HepG2 (cell line): ENCODE measurements around the gene MAP3K21. TPM values are rescaled to one million over a fixed set of nuclear protein-coding genes. Genes with fewer than 3 reads are reported as not detected.
A peak's percentile ranks its signal among the peaks of the same experiment; 100 is the strongest.

ENCODE experiments used
- ATAC-seq: fragments of 200-7000 bp; cut with Tn5 transposase; 3 replicates; pipeline ENCODE4 v1.9.1; 2020; ENCODE audit warnings: mild to moderate bottlenecking, moderate library complexity
- BruUV-seq: library from RNA; stranded (reverse); fragments of 400-500 nt; replicated peaks from 2 replicates; lab custom pipeline; 2021; lab: Mats Ljungman, UMichigan
- CTCF ChIA-PET: fragments of 300-600 bp; formaldehyde crosslinking; extraction: SDS; loops from one replicate; lab custom pipeline; 2021; ENCODE audit warnings: low total read pairs, inconsistent platforms, low intra/inter-chr PET ratio; lab: Yijun Ruan, JAX
- POLR2A ChIA-PET: fragments of 350-600 bp; sonication (Branson Sonifier 250); formaldehyde crosslinking; loops from one replicate; lab custom pipeline; 2020; ENCODE audit warnings: antibody characterized with exemption, inconsistent platforms; lab: Yijun Ruan, JAX
- DNase-seq: peaks from one replicate; pipeline ENCODE4 v3.0.0-alpha.2; 2015; ENCODE audit warnings: low spot score
- FAIRE-seq: peaks from 3 replicates; lab custom pipeline; 2011; peaks lifted over from hg19 to GRCh38; lab: Jason Lieb, UNC
- H2AFZ ChIP-seq: one replicate; pipeline ENCODE4 v1.6.1; 2011; ENCODE audit warnings: low read length, inconsistent platforms
- H3K27ac ChIP-seq: fragments of 300-600 bp; 3 replicates; pipeline ENCODE4 v1.8.0; 2011; ENCODE audit warnings: mixed run types, mild to moderate bottlenecking, mixed read lengths, low read length, inconsistent platforms; ENCODE audit not compliant: insufficient read depth; ENCODE audit errors: extremely low read length
- H3K27me3 ChIP-seq, 2 experiments: fragments of 200-600 bp in 1 of 2; 2 replicates in 1 of 2; 3 replicates in 1 of 2; pipeline versions ENCODE4 v1.6.0 to v1.8.0; 2011; ENCODE audit warnings: low read length in 2 of 2, mild to moderate bottlenecking in 2 of 2, moderate library complexity in 2 of 2, inconsistent platforms in 1 of 2; ENCODE audit not compliant: insufficient read depth in 2 of 2, control insufficient read depth in 1 of 2
- H3K36me3 ChIP-seq, 2 experiments: fragments of 200-600 bp in 1 of 2; replicated peaks in 1 of 2; 2 replicates in 1 of 2; 3 replicates in 1 of 2; pipeline versions ENCODE4 v1.5.1 to v1.8.0; 2011; ENCODE audit warnings: low read length in 2 of 2, inconsistent platforms in 1 of 2; ENCODE audit not compliant: insufficient read depth in 2 of 2, control insufficient read depth in 1 of 2
- H3K4me1 ChIP-seq: 2 replicates; pipeline ENCODE4 v1.5.1; 2012; ENCODE audit warnings: low read length, inconsistent platforms; ENCODE audit not compliant: insufficient read depth
- H3K4me2 ChIP-seq: 2 replicates; pipeline ENCODE4 v1.6.0; 2011; ENCODE audit warnings: low read depth, low read length, inconsistent platforms
- H3K4me3 ChIP-seq, 3 experiments: fragments of 200-600 bp in 1 of 3; sonication (generic), shearing (Covaris generic) in 1 of 3; replicated peaks in 1 of 3; 2 replicates each; pipeline ENCODE4 v1.5.1; 2011 to 2016; ENCODE audit warnings: low read length in 3 of 3, inconsistent platforms in 2 of 3, low read depth in 2 of 3, mild to moderate bottlenecking in 2 of 3, control low read depth in 1 of 3, mixed read lengths in 1 of 3; ENCODE audit not compliant: insufficient read depth in 1 of 3
- H3K79me2 ChIP-seq: one replicate; pipeline ENCODE4 v1.6.1; 2011; ENCODE audit warnings: low read length, inconsistent platforms; ENCODE audit not compliant: insufficient read depth
- H3K9ac ChIP-seq: 2 replicates; pipeline ENCODE4 v1.6.0; 2011; ENCODE audit warnings: mild to moderate bottlenecking, low read depth, low read length, inconsistent platforms; ENCODE audit not compliant: insufficient read depth
- H3K9me3 ChIP-seq: 2 replicates; pipeline ENCODE4 v1.5.1; 2012; ENCODE audit warnings: mild to moderate bottlenecking, low read length
- H4K20me1 ChIP-seq: 2 replicates; pipeline ENCODE4 v1.6.0; 2011; ENCODE audit warnings: inconsistent platforms, mild to moderate bottlenecking, low read length, moderate library complexity; ENCODE audit not compliant: insufficient read depth
- MAFF ChIP-seq: IDR thresholded peaks from 2 replicates; pipeline ENCODE4 v1.6.1; 2011; ENCODE audit warnings: low read depth, low read length, improper control_type of control experiment
- MAFK ChIP-seq, 2 experiments: IDR thresholded peaks in 1 of 2; conservative IDR thresholded peaks in 1 of 2; 2 replicates each; pipeline ENCODE4 v1.6.1; 2011; ENCODE audit warnings: improper control_type of control experiment in 2 of 2, low read length in 2 of 2
- RERE ChIP-seq: IDR thresholded peaks from 2 replicates; pipeline ENCODE4 v1.6.1; 2016; ENCODE audit warnings: low read depth, missing genetic modification reagents, missing compliant biosample characterization
- ZNF530 ChIP-seq: sonication (generic); formaldehyde crosslinking; IDR thresholded peaks from 2 replicates; pipeline ENCODE4 v1.5.0; 2020; ENCODE audit warnings: low read depth, mild to moderate bottlenecking, missing genetic modification reagents
- WGBS: methylation state at CpG from one replicate; pipeline ENCODE4 v1.1.6; 2017; ENCODE audit warnings: low lambda C conversion rate; 5-methylcytosine and 5-hydroxymethylcytosine counted together
- in situ Hi-C: cut with HindIII; loops from 2 replicates; pipeline ENCODE4 v1.10.0; 2017; ENCODE audit warnings: low pct_unique_long_range_greater_than_20kb; ENCODE audit not compliant: extremely low pct_ligation_motif_present
- intact Hi-C: fragments of 100-400 bp; cut with micrococcal nuclease; formaldehyde crosslinking; loops from one replicate; pipeline ENCODE4 v1.10.0; 2022; ENCODE audit not compliant: unreplicated experiment
- polyA plus RNA-seq, 8 experiments: library from polyadenylated mRNA; depleted of rRNA in 3 of 8; stranded (reverse) in 7 of 8; unstranded in 1 of 8; fragments of >200 nt; fragmentation: Illumina TruSeq in 4 of 8; extraction: Trizol in 4 of 8; gene quantifications; 2 replicates each; pipeline versions ENCODE4 v1.2.1 to v1.2.3, GENCODE V29; 2011 to 2016; ENCODE audit warnings: low read depth in 4 of 8, missing spikeins in 1 of 8, mixed read lengths in 1 of 8; ENCODE audit not compliant: insufficient read depth in 1 of 8
- total RNA-seq, 5 experiments: library from RNA; depleted of rRNA; stranded (reverse); fragments of >200 nt; fragmentation: Illumina TruSeq; extraction: Trizol; gene quantifications; 2 replicates each; pipeline ENCODE4 v1.2.3, GENCODE V29; 2016; ENCODE audit warnings: low read depth in 1 of 5

MAP3K21 gene
- total and polyA plus RNA-seq, 2 of the 13 experiments (the other 11 are each of a cell fraction or from before 2014, with no cell fraction given) = not detected

- no peak for TF ChIP-seq RERE
- TF ChIP-seq MAFF = peak; percentile 71
- TF ChIP-seq MAFK (conservative IDR thresholded peaks at IDR 0.05 in 1 of 2, IDR thresholded peaks at IDR 0.05 in 1 of 2; ENCODE audit: low read length in 2 of 2) = peak; percentile 58 to 85
- no peak for TF ChIP-seq ZNF530 (CRISPR knock-in tag)
- Histone ChIP-seq H3K27ac (no peak overlapping the region), H3K4me1 (no peaks in the 10 kb centered on the region), H2AFZ (no peak overlapping the region), H3K9ac (no peak overlapping the region), H4K20me1 (no peaks in the 10 kb centered on the region), H3K79me2 (no peaks in the 10 kb centered on the region), H3K36me3 (no peaks in the 10 kb centered on the region), H3K4me3 (no peak overlapping the region), H3K9me3 (no peaks in the 10 kb centered on the region), H3K27me3 (no peaks in the 10 kb centered on the region), H3K4me2 (no peak overlapping the region)
- no TSS peak for BruUV-seq
- ATAC-seq (no peak), FAIRE-seq (no peak), DNase-seq (no peak)
- 0% methylated on average over 10 of the region's 10 CpGs for WGBS
- intact Hi-C loops = no loop called here
- ChIA-PET POLR2A (interaction anchor here (0.6 kb wide), 1 partner anchor 458 kb away, joined by 7 read pairs; no protein-coding TSS in a partner anchor), CTCF (no interaction called here)
- in situ Hi-C loops = loop anchor here (10.0 kb wide), 1 partner anchor 672 kb away; no protein-coding TSS in a partner anchor
Measured at GRCh38 chr1:233393084-233393840, 65.7 kb downstream of the MAP3K21 start.
